Glutamatergic neuron (in vitro differentiated cells): ENCODE data around the gene KAT6B. TPM values are rescaled to one million over a fixed set of nuclear protein-coding genes. Genes with fewer than 3 reads are reported as not detected.

ENCODE experiments used
- DNase-seq: peaks from one replicate; pipeline ENCODE4 v3.0.0; 2022
- H3K27ac Mint-ChIP-seq: one replicate; pipeline ENCODE4 v1.8.0; 2020; ENCODE audit warnings: mild to moderate bottlenecking, mixed read lengths, inconsistent platforms; ENCODE audit not compliant: unreplicated experiment
- H3K27me3 Mint-ChIP-seq: one replicate; pipeline ENCODE4 v1.8.0; 2020; ENCODE audit warnings: mild to moderate bottlenecking, moderate library complexity, mixed read lengths, inconsistent platforms; ENCODE audit not compliant: unreplicated experiment
- H3K36me3 Mint-ChIP-seq: one replicate; pipeline ENCODE4 v1.8.0; 2020; ENCODE audit warnings: mild to moderate bottlenecking, mixed read lengths, inconsistent platforms; ENCODE audit not compliant: unreplicated experiment
- H3K4me1 Mint-ChIP-seq: one replicate; pipeline ENCODE4 v1.8.0; 2020; ENCODE audit warnings: mild to moderate bottlenecking, low read depth, mixed read lengths, inconsistent platforms; ENCODE audit not compliant: unreplicated experiment
- H3K4me3 Mint-ChIP-seq: one replicate; pipeline ENCODE4 v1.8.0; 2020; ENCODE audit warnings: mild to moderate bottlenecking, mixed read lengths, inconsistent platforms; ENCODE audit not compliant: unreplicated experiment
- H3K9me3 Mint-ChIP-seq: one replicate; pipeline ENCODE4 v1.8.0; 2020; ENCODE audit warnings: mild to moderate bottlenecking, moderate library complexity, mixed read lengths, inconsistent platforms; ENCODE audit not compliant: unreplicated experiment
- CTCF ChIP-seq: fragments of 200-600 bp; sonication (generic); IDR thresholded peaks from one replicate; pipeline ENCODE4 v1.5.0; 2021; ENCODE audit not compliant: partially characterized antibody, unreplicated experiment
- total RNA-seq: library from RNA; stranded (reverse); fragmentation: NEBNext Ultra II Directional; extraction: Animal tissue kit (Norgen Biotek cat#: 25700); gene quantifications from one replicate; pipeline ENCODE4 v1.2.1, GENCODE V29; 2021; ENCODE audit not compliant: unreplicated experiment

Gene KAT6B
- total RNA-seq, 1 donor from 2014 or later: 75.3 TPM

GRCh38 chr10:74823791-74824183 lies 2.6 kb upstream of the KAT6B start:
- DNase-seq: no peak
- Mint-ChIP-seq H3K36me3 (no peaks in the 10 kb centered on the region), H3K4me1 (peaks cover 8% of the 10 kb centered on the region), H3K27ac (peak overlapping the region; percentile 5), H3K27me3 (peaks cover 5% of the 10 kb centered on the region), H3K4me3 (peak overlapping the region; percentile 80), H3K9me3 (peaks cover 9% of the 10 kb centered on the region)
- TF ChIP-seq CTCF: no peak

GRCh38 chr10:74824184-74824899 lies 2.1 kb upstream of the KAT6B start:
- Mint-ChIP-seq H3K27me3 (peaks cover 5% of the 10 kb centered on the region), H3K27ac (peak overlapping the region; percentile 72), H3K4me3 (peak overlapping the region; percentile 80), H3K9me3 (peaks cover 9% of the 10 kb centered on the region), H3K4me1 (peaks cover 10% of the 10 kb centered on the region), H3K36me3 (no peaks in the 10 kb centered on the region)
- no peak for TF ChIP-seq CTCF
- peak; percentile 23 for DNase-seq

DNA sequence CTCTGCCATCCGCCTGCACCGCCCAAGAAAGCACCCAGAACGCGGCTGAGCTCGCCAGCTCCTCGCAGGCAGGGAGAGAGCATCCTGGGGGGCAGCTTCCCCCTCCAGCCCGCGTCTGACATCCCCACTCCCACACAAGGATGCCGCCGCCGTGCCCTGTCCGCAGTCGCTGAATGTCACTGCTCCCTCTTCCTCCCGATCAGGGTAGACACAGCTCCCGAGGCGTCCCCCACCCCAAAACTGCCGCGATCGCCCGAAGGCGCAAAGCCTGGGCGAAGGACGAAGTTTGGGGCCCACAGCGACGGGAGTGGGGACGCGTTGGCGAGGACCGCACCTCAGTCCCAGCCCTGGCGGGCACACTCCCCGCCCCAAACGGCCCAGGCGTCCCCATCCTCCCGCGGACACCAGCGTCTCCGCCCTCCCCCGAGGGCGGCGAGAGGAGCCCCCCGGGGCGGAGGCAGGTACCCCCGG lies 1.5 kb upstream of the KAT6B start:
- Mint-ChIP-seq H3K27ac (peak overlapping the region; percentile 72), H3K4me3 (peak overlapping the region; percentile 80), H3K9me3 (peaks cover 9% of the 10 kb centered on the region), H3K36me3 (no peaks in the 10 kb centered on the region), H3K27me3 (peaks cover 5% of the 10 kb centered on the region), H3K4me1 (peaks cover 10% of the 10 kb centered on the region)
- no peak for TF ChIP-seq CTCF
- DNase-seq: peak; percentile 57

DNA sequence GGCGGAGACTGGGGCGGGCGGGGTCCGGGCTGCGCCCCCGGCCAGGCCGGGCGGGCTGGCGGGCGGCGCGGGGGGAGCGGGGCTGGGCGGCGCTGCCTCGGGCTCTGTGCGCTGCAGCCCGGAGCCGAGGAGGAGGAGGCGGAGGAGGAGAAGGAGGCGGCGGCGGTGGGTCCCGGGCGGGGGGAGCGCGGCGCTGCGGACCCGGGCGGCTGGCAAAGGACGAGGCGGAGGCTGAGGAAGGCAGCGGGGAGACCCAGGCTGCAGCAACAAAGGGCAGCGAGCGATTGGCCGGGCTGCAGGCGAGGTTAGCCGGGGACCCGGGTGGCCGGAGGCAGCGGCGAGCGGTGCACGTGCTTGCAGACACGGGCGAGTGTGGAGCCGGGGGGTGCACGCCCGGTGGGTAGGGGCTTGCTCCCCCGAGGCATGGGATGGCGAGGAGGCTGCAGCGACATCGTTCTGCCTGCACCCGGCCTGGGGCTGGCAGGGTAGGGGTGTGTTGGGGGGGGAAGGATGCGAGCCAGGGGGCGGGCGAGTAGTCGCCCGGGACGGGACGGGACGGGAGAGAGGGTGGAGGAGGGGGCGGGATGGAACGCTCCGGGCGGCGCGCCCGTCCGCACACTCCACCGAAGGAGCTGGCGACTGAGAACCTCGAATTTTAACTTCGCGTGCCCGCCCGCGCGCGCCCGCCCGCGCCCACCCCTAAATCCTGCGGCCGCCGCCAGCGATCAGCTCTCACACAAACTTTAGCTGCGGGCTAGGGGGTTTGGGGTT lies 844 bp upstream of the KAT6B start:
- TF ChIP-seq CTCF: no peak
- H3K9me3 Mint-ChIP-seq: peaks cover 9% of the 10 kb centered on the region
- peaks cover 10% of the 10 kb centered on the region for H3K4me1 Mint-ChIP-seq
- no peaks in the 10 kb centered on the region for H3K36me3 Mint-ChIP-seq
- peak overlapping the region; percentile 91 for H3K4me3 Mint-ChIP-seq
- peak overlapping the region; percentile 76 for H3K27ac Mint-ChIP-seq
- peak; percentile 80 for DNase-seq
- H3K27me3 Mint-ChIP-seq: peaks cover 5% of the 10 kb centered on the region

- Mint-ChIP-seq H3K9me3 (peaks cover 9% of the 10 kb centered on the region), H3K4me3 (peak overlapping the region; percentile 93), H3K27me3 (peaks cover 3% of the 10 kb centered on the region), H3K4me1 (peaks cover 13% of the 10 kb centered on the region), H3K27ac (peak overlapping the region; percentile 71), H3K36me3 (no peaks in the 10 kb centered on the region)
- DNase-seq: no peak
- no peak for TF ChIP-seq CTCF
Observed at GRCh38 chr10:74827045-74827441, 643 bp downstream of the KAT6B start.
